ENCODE results near the gene MLYCD. TPM values are rescaled to one million over a fixed set of nuclear protein-coding genes. Genes with fewer than 3 reads are reported as not detected.

MLYCD gene
- total and polyA plus RNA-seq, 2 donors (not counting 1 experiment from before 2014, with no cell fraction given): 2.3 to 17.1 TPM

DNA sequence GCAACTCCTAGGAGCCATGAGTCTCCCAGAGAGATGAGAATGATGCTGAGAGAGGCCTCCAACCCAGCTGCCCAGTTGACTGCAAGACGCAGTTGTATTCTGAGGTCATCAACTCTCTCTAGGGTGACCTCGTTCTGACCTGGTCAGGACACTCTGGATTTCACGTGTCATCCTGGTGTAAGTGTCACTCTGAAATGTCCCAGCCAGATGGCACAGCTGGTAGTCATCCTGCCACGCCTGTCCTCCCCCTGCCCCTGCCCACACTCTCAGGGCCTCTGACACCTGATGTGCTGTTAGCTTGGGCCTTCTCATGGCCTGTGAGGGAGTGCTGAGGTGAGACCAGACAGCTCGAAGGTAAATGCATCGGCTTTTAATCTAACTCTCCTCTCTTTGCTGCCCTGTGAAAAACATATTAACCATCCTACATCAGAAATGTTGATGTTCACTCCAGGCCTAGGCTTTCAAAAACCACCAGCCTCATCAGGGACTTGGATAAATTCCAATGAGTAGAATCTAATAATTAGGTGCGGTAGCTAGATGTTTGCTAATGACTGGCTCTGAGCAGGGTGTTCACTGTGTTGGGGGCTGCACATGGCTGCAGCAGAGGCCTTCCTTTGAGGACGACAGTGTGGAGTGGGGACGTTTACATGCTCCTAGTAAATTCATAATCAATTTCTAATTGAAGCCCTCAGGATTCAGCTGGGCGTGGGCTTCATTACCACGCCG lies 13.8 kb downstream of the MLYCD start:
- peaks cover 0 to 61% of the 10 kb centered on the region in 2 experiments for H3K36me3 ChIP-seq (replicated peaks in 1 of 2; ENCODE audit: control extremely low read depth in 1 of 2, control insufficient read depth in 1 of 2, extremely low read depth in 1 of 2, insufficient read depth in 2 of 2, low read length in 1 of 2)
- H3K9ac ChIP-seq (ENCODE audit: low read length): no peak overlapping the region

More for the DNA sequence above, 13.8 kb downstream of the MLYCD start:
- no peak for ATAC-seq (ENCODE audit: low read depth)
- intact Hi-C loops (cut with micrococcal nuclease): no loop called here
- H3K27ac ChIP-seq (ENCODE audit: low read length in 2 of 2): no peak overlapping the region
- no peaks in the 10 kb centered on the region for H3K9me3 ChIP-seq (ENCODE audit: control extremely low read depth in 1 of 3, control insufficient read depth in 2 of 3, insufficient read depth in 1 of 3, low read length in 2 of 3)
- DNase-seq: no peak
- peaks cover 7% of the 10 kb centered on the region for H3K79me2 ChIP-seq (ENCODE audit: control insufficient read depth, insufficient read depth, low read length)
- Mint-ChIP-seq H3K27ac (no peak overlapping the region), H3K4me3 (no peak overlapping the region), H3K4me1 (no peaks in the 10 kb centered on the region), H3K9me3 (ENCODE audit: insufficient read depth) (no peaks in the 10 kb centered on the region), H3K27me3 (no peaks in the 10 kb centered on the region)
- H3K4me3 ChIP-seq (ENCODE audit: control extremely low read depth in 1 of 5, extremely low read depth in 1 of 5, insufficient read depth in 1 of 5, low read depth in 2 of 5, low read length in 4 of 5): no peak overlapping the region
- no peaks in the 10 kb centered on the region for H3K27me3 ChIP-seq (replicated peaks in 1 of 4; ENCODE audit: control extremely low read depth in 1 of 4, control insufficient read depth in 3 of 4, insufficient read depth in 4 of 4, low read length in 3 of 4)
- ChIA-PET CTCF (interaction anchor here (0.8 to 1.1 kb wide), 3 partner anchors 13 to 86 kb away, joined by 3 read pairs; no protein-coding TSS in a partner anchor), POLR2A (no interaction called here)
- no peak overlapping the region for H3K4me2 ChIP-seq (replicated peaks; ENCODE audit: low read depth, low read length, poor library complexity, severe bottlenecking)
- TF ChIP-seq EZH2 (IDR thresholded peaks at IDR 0.05; ENCODE audit: borderline replicate concordance, insufficient read depth, low read depth, low read length, poor library complexity, severe bottlenecking) (no peak), CTCF (IDR thresholded peaks at IDR 0.05) (no peak)
- no peaks in the 10 kb centered on the region for H3K4me1 ChIP-seq (ENCODE audit: control insufficient read depth in 2 of 2, insufficient read depth in 2 of 2, low read length in 2 of 2)
- peaks cover 10% of the 10 kb centered on the region for H4K20me1 ChIP-seq (ENCODE audit: control insufficient read depth, insufficient read depth, low read length, poor library complexity, severe bottlenecking)
- WGBS (ENCODE audit: insufficient coverage): 99% methylated on average over 7 of the region's 12 CpGs
- no peak overlapping the region for H2AFZ ChIP-seq (ENCODE audit: insufficient read depth, low read depth, low read length, poor library complexity, severe bottlenecking)

Data from B cell (primary cell).